Erythroblast (primary cell): ENCODE measurements around the gene AGPAT4.

Experiments used
- GATA1 ChIP-seq: IDR thresholded peaks from 2 replicates; pipeline ENCODE4 v1.6.1; 2011; ENCODE audit warnings: low read depth, mild to moderate bottlenecking, control low read depth, low read length, moderate library complexity
- POLR2A ChIP-seq: IDR thresholded peaks from 2 replicates; pipeline ENCODE4 v1.6.1; 2011; ENCODE audit warnings: mild to moderate bottlenecking, low read length

- TF ChIP-seq POLR2A (no peak), GATA1 (no peak)
Observed at GRCh38 chr6:161115468-161115867, 158.4 kb downstream of the AGPAT4 start.
